Activated CD4-positive, alpha-beta memory T cell treated with anti-CD3 and anti-CD28 coated beads for 36 hours (primary cell): Measurements from ENCODE around the gene MARK3. TPM values are rescaled to one million over a fixed set of nuclear protein-coding genes. Genes with fewer than 3 reads are reported as not detected.
A peak's percentile ranks its signal among the peaks of the same experiment; 100 is the strongest.

Source experiments
- CTCF ChIA-PET: fragments of 350-600 bp; sonication (Branson Sonifier 250); formaldehyde crosslinking; loops from one replicate; lab custom pipeline; 2021; ENCODE audit warnings: antibody characterized with exemption, inconsistent platforms; lab: Charles Lee
- POLR2A ChIA-PET: fragments of 350-600 bp; sonication (Branson Sonifier 250); formaldehyde crosslinking; loops from one replicate; lab custom pipeline; 2021; ENCODE audit warnings: antibody characterized with exemption; lab: Charles Lee
- DNase-seq: peaks from one replicate; pipeline ENCODE4 v3.0.0-alpha.2; 2020
- H3K27ac Mint-ChIP-seq: one replicate; pipeline ENCODE4 v1.8.0; 2021; ENCODE audit warnings: mixed read lengths
- H3K27me3 Mint-ChIP-seq: one replicate; pipeline ENCODE4 v1.8.0; 2021; ENCODE audit warnings: mixed read lengths
- H3K36me3 Mint-ChIP-seq: one replicate; pipeline ENCODE4 v1.8.0; 2021; ENCODE audit warnings: mixed read lengths
- H3K4me1 Mint-ChIP-seq: one replicate; pipeline ENCODE4 v1.8.0; 2021; ENCODE audit warnings: low read depth, mixed read lengths
- H3K4me3 Mint-ChIP-seq: one replicate; pipeline ENCODE4 v1.8.0; 2021; ENCODE audit warnings: mild to moderate bottlenecking, mixed read lengths
- H3K9me3 Mint-ChIP-seq: one replicate; pipeline ENCODE4 v1.8.0; 2021; ENCODE audit warnings: mixed read lengths
- intact Hi-C: fragments of 100-400 bp; cut with micrococcal nuclease; formaldehyde crosslinking; loops from one replicate; pipeline ENCODE4 v1.15.1; 2023
- total RNA-seq, 2 experiments: library from RNA; stranded (reverse); gene quantifications; one replicate each; pipeline ENCODE4 v1.2.3, GENCODE V29; 2021

The MARK3 gene
- total RNA-seq = 10 to 100 TPM; 63.4 to 69.1 TPM

- ChIA-PET CTCF (no interaction called here), POLR2A (interaction anchor here (0.7 to 2.2 kb wide), 2 partner anchors 42 to 51 kb away, joined by 3 to 14 read pairs; partner anchors contain the start of gene EIF5)
- DNase-seq = peak; percentile 98
- peaks cover 38% of the 10 kb centered on the region for H3K4me1 Mint-ChIP-seq
- peak within 1 kb of the TSS; percentile 98 for H3K4me3 Mint-ChIP-seq
- H3K9me3 Mint-ChIP-seq = no peaks in the 10 kb centered on the region
- intact Hi-C loops = loop anchor here (1.0 to 5.0 kb wide), 3 partner anchors 9 to 51 kb away; partner anchors contain the start of gene EIF5
- peak within 1 kb of the TSS; percentile 94 for H3K27ac Mint-ChIP-seq
- peaks cover 3% of the 10 kb centered on the region for H3K27me3 Mint-ChIP-seq
- H3K36me3 Mint-ChIP-seq = peaks cover 6% of the 10 kb centered on the region
These were observed at the start of gene MARK3 for GRCh38 chr14:103385152-103385928. TSS of gene MARK3 (plus strand) at chr14:103385415. CDS start at chr14:103386030, 615 bp downstream.

GRCh38 chr14:103336191-103336590 lies 49.0 kb upstream of the MARK3 start:
- Mint-ChIP-seq H3K27me3 (peaks cover 1% of the 10 kb centered on the region), H3K27ac (peak overlapping the region; percentile 96), H3K4me1 (peaks cover 62% of the 10 kb centered on the region), H3K9me3 (no peaks in the 10 kb centered on the region), H3K4me3 (peak overlapping the region; percentile 88), H3K36me3 (peaks cover 64% of the 10 kb centered on the region)
- no peak for DNase-seq
- ChIA-PET POLR2A (interaction anchor here (1.2 to 1.5 kb wide), 2 partner anchors 9 to 54 kb away, joined by 3 to 4 read pairs; no protein-coding TSS in a partner anchor), CTCF (interaction anchor here (0.7 to 3.2 kb wide), 4 partner anchors 20 to 231 kb away, joined by 3 to 12 read pairs (median 3); no protein-coding TSS in a partner anchor)
- intact Hi-C loops = loop anchor here (10.0 kb wide), 2 partner anchors 189 to 1251 kb away; partner anchors contain the start of genes CKB, HSP90AA1 and TRMT61A

GRCh38 chr14:103337794-103338193 lies 47.4 kb upstream of the MARK3 start:
- H3K9me3 Mint-ChIP-seq = no peaks in the 10 kb centered on the region
- peak overlapping the region; percentile 69 for H3K27ac Mint-ChIP-seq
- peaks cover 53% of the 10 kb centered on the region for H3K4me1 Mint-ChIP-seq
- ChIA-PET POLR2A (no interaction called here), CTCF (interaction anchor here (0.7 to 3.2 kb wide), 3 partner anchors 53 to 231 kb away, joined by 3 to 12 read pairs (median 3); no protein-coding TSS in a partner anchor)
- intact Hi-C loops = loop anchor here (10.0 kb wide), 2 partner anchors 187 to 1253 kb away; partner anchors contain the start of genes CKB, HSP90AA1 and TRMT61A
- peaks cover 80% of the 10 kb centered on the region for H3K36me3 Mint-ChIP-seq
- H3K27me3 Mint-ChIP-seq = peaks cover 1% of the 10 kb centered on the region
- H3K4me3 Mint-ChIP-seq = no peak overlapping the region
- no peak for DNase-seq

GRCh38 chr14:103339561-103339960 lies 45.7 kb upstream of the MARK3 start:
- Mint-ChIP-seq H3K27me3 (no peaks in the 10 kb centered on the region), H3K4me1 (peaks cover 53% of the 10 kb centered on the region), H3K36me3 (peaks cover 89% of the 10 kb centered on the region), H3K9me3 (no peaks in the 10 kb centered on the region), H3K27ac (no peak overlapping the region), H3K4me3 (no peak overlapping the region)
- DNase-seq = no peak
- ChIA-PET POLR2A (no interaction called here), CTCF (interaction anchor here (1.1 to 1.9 kb wide), 2 partner anchors 51 to 265 kb away, joined by 3 to 9 read pairs; no protein-coding TSS in a partner anchor)
- intact Hi-C loops = loop anchor here (10.0 kb wide), 2 partner anchors 185 to 1255 kb away; partner anchors contain the start of genes CKB, HSP90AA1 and TRMT61A

GRCh38 chr14:103340480-103341212 lies 44.6 kb upstream of the MARK3 start:
- H3K4me1 Mint-ChIP-seq = peaks cover 48% of the 10 kb centered on the region
- H3K27me3 Mint-ChIP-seq = no peaks in the 10 kb centered on the region
- peaks cover 84% of the 10 kb centered on the region for H3K36me3 Mint-ChIP-seq
- ChIA-PET POLR2A (no interaction called here), CTCF (interaction anchor here (1.1 to 1.9 kb wide), 3 partner anchors 50 to 266 kb away, joined by 3 to 9 read pairs (median 3); no protein-coding TSS in a partner anchor)
- no peak overlapping the region for H3K27ac Mint-ChIP-seq
- DNase-seq = no peak
- no peaks in the 10 kb centered on the region for H3K9me3 Mint-ChIP-seq
- intact Hi-C loops = no loop called here
- no peak overlapping the region for H3K4me3 Mint-ChIP-seq

- CTCF ChIA-PET = interaction anchor here (1.2 to 1.9 kb wide), 3 partner anchors 49 to 116 kb away, joined by 3 to 9 read pairs (median 5); no protein-coding TSS in a partner anchor
- peak overlapping the region; percentile 60 for H3K27ac Mint-ChIP-seq
- no peak overlapping the region for H3K4me3 Mint-ChIP-seq
These were observed 43.7 kb upstream of the MARK3 start for GRCh38 chr14:103341250-103342129.

GRCh38 chr14:103343164-103343879 lies 41.9 kb upstream of the MARK3 start:
- Mint-ChIP-seq H3K4me1 (peaks cover 24% of the 10 kb centered on the region), H3K9me3 (no peaks in the 10 kb centered on the region), H3K4me3 (no peak overlapping the region), H3K27me3 (no peaks in the 10 kb centered on the region), H3K36me3 (peaks cover 58% of the 10 kb centered on the region), H3K27ac (no peak overlapping the region)
- no peak for DNase-seq
- ChIA-PET CTCF (interaction anchor here (1.4 to 2.6 kb wide), 5 partner anchors 9 to 50 kb away, joined by 5 to 8 read pairs (median 6); partner anchors contain the start of gene EIF5), POLR2A (interaction anchor here (0.5 to 1.3 kb wide), 2 partner anchors 9 to 42 kb away, joined by 3 to 8 read pairs; partner anchors contain the start of genes EIF5 and MARK3)
- intact Hi-C loops = no loop called here

More at GRCh38 chr14:103341250-103342129, 43.7 kb upstream of the MARK3 start:
- Mint-ChIP-seq H3K9me3 (no peaks in the 10 kb centered on the region), H3K4me1 (peaks cover 40% of the 10 kb centered on the region), H3K36me3 (peaks cover 75% of the 10 kb centered on the region), H3K27me3 (no peaks in the 10 kb centered on the region)
- no peak for DNase-seq
- POLR2A ChIA-PET = no interaction called here
- intact Hi-C loops = no loop called here

- no peaks in the 10 kb centered on the region for H3K9me3 Mint-ChIP-seq
- H3K4me3 Mint-ChIP-seq = no peak overlapping the region
- no peak overlapping the region for H3K27ac Mint-ChIP-seq
- peaks cover 18% of the 10 kb centered on the region for H3K4me1 Mint-ChIP-seq
- POLR2A ChIA-PET = interaction anchor here (1.0 to 2.1 kb wide), 3 partner anchors 7 to 10 kb away, joined by 3 to 9 read pairs (median 8); partner anchors contain the start of gene EIF5
- CTCF ChIA-PET = interaction anchor here (1.0 to 2.6 kb wide), 5 partner anchors 10 to 49 kb away, joined by 3 to 8 read pairs (median 6); partner anchors contain the start of gene EIF5
- DNase-seq = no peak
- H3K27me3 Mint-ChIP-seq = no peaks in the 10 kb centered on the region
- peaks cover 51% of the 10 kb centered on the region for H3K36me3 Mint-ChIP-seq
- intact Hi-C loops = no loop called here
These were observed 41.1 kb upstream of the MARK3 start for GRCh38 chr14:103343905-103344797.

- Mint-ChIP-seq H3K9me3 (no peaks in the 10 kb centered on the region), H3K36me3 (peaks cover 30% of the 10 kb centered on the region), H3K4me1 (peaks cover 4% of the 10 kb centered on the region), H3K4me3 (no peak overlapping the region), H3K27me3 (no peaks in the 10 kb centered on the region), H3K27ac (no peak overlapping the region)
- DNase-seq = no peak
- intact Hi-C loops = no loop called here
- CTCF ChIA-PET = interaction anchor here (2.6 kb wide), 1 partner anchor 44 kb away, joined by 8 read pairs; no protein-coding TSS in a partner anchor
- POLR2A ChIA-PET = interaction anchor here (2.1 kb wide), 1 partner anchor 12 kb away, joined by 9 read pairs; the partner anchor contains the start of gene EIF5
These were observed 38.9 kb upstream of the MARK3 start for GRCh38 chr14:103346286-103346685.
